Stimulated activated CD8-positive, alpha-beta memory T cell treated with anti-CD3 and anti-CD28 coated beads, Interleukin-12 subunit alpha, Interleukin-12 subunit beta, amount 100 ng/mL, for 1 hour (primary cell): ENCODE data around the gene AUP1.
"Not testable (repeated sequence)": the region's sequence is repeated elsewhere in the genome, so short reads cannot be mapped to it uniquely, and the experiment has no call there.

Source experiments
- DNase-seq: peaks from one replicate; pipeline ENCODE4 v3.0.0-alpha.2; 2020; ENCODE audit warnings: low read depth

The AUP1 gene, protein sequence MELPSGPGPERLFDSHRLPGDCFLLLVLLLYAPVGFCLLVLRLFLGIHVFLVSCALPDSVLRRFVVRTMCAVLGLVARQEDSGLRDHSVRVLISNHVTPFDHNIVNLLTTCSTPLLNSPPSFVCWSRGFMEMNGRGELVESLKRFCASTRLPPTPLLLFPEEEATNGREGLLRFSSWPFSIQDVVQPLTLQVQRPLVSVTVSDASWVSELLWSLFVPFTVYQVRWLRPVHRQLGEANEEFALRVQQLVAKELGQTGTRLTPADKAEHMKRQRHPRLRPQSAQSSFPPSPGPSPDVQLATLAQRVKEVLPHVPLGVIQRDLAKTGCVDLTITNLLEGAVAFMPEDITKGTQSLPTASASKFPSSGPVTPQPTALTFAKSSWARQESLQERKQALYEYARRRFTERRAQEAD

DNA sequence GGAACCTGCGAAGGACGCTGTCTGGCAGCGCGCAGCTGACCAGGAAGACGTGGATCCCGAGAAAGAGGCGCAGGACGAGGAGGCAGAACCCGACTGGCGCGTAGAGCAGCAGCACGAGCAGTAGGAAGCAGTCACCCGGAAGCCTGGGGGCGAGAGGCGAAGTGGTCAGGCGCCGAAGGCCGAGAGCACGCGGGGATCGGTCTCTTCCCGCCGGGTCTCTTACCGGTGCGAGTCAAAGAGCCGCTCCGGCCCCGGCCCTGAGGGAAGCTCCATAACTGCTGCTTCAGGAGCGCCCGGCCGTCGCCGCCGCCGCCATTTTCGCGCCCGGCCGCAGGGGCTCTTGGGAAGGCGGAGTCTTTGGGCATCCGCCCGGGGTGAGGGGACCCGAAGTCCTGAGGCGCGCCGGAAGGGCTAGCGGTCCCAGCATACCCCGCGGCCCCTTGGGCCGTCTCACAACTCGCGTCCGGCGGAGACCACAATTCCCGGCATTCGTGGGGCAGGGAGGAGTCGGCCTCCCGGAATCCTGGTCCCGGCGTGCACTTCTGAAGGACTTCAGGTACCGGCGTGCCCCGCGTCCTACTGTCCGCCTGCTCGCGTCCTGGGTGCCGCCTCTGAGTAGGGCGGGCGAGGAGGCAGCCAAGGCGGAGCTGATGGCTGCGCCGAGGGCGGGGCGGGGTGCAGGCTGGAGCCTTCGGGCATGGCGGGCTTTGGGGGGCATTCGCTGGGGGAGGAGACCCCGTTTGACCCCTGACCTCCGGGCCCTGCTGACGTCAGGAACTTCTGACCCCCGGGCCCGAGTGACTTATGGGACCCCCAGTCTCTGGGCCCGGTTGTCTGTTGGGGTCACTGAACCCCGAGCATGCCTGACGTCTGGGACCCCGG, at the start of gene AUP1, which contains the start of gene HTRA2:
AUP1 (minus strand) TSS at position 350 of the 882 bp plus-strand sequence; CDS start at position 273, 77 bp downstream.
HTRA2 (plus strand) TSS at position 577 of the 882 bp plus-strand sequence; CDS start at position 651, 74 bp downstream.
- peak; percentile 70 for DNase-seq

DNA sequence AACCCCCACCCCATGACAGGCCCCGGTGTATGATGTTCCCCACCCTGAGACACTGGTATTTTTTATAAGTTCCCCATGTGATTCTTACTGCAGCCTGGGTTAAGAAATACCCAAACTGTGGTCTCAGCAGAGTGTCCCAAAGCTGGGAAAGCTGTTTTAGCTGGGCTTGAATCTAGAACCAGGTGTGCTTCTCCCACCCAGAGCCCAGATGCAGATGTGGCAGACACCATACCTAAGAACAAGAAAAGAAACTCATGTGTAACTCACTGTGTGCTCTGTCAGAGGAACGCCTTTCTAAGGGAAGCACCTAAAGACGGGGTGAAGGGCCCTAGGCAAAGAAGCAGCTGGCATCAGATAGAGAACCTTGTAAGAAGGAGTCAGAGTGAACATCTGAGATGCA, 48.9 kb upstream of the AUP1 start:
- DNase-seq, result no peak

DNA sequence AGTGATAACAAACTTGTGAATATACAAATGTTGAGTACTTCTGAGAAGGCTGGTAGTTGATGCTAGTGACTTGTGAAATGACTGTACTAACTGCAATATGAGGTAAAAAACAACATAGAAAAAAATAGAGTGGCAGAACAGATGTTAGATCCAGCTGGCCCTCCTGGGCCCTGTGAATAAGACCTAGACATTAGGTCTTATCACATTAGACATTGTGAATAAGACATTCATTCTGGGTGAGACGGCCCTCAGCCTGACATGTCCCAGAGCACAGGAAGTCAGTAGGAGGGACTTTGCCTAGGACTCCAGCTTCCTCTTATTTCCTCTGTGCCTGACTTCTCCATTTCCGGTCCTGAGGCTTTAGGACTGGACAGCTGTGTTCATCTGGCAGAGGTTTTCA, 47.9 kb upstream of the AUP1 start:
- DNase-seq, result no peak

DNA sequence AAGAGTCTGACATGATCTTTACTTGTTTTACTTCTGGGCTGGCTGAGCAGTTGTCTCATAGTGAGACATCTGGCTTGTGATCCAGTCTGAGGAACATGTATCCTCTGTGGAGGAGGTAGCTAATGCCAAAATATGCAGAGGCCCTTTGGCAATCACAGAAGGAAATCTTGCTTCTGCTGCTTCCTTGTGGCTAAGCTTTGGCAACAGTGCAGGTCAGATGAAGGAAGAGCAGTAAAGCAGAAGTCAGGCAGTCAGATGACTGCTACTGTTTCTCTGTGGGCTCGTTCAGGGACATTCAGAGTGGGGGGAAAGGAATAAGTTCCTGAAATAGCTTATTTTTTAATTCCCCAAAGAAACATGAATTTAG, 47.3 kb upstream of the AUP1 start:
- no peak for DNase-seq

DNA sequence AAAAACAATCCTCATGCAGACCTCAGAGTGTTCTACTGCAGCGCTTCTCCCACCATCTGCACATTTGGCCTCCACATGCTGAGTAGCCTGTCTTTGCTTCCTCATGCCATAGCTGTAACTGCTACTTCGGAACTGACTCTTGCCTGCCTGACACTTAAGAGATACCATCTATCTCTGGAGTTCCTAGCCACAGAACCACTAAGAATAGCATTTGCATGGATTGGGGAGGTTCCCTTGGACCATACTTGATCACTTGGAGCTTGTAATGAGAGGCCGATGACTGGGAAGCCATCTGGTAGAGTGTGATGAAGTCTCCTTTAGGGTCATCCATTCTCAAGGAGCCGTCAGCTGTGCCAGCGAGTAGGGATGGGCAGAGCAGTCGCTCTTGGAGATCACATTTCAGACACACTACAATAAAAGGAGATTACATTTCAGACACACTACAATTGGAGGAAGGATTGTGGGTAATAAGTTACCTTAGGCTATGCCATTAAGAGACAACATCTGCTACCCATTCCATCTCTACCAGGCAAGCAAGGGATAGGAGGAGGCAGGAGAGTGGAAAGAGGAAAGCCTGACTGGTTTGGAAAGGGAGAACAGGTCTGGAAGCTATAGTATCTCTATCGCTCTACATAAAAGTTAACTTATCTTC, 46.8 kb upstream of the AUP1 start:
- no peak for DNase-seq

DNA sequence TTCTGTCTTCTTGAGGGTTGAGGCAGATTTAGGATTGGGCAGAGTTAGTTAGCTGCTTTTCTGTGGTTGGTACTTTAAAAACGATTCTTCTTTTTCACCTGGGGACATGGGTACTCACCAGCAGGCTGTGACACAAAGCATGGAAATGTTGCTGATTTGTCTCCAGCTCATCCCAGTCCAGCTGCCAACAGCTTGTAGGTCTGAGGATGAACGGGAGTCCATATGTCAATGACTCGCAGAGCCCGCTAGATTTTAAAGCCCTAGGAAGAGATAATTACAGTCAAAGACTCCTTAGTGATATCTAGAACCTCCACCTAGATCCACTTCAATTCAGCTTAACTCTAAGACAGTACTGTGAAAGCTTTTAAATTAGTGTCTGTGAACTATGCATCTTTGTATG, 45.8 kb upstream of the AUP1 start:
- DNase-seq, result no peak

DNA sequence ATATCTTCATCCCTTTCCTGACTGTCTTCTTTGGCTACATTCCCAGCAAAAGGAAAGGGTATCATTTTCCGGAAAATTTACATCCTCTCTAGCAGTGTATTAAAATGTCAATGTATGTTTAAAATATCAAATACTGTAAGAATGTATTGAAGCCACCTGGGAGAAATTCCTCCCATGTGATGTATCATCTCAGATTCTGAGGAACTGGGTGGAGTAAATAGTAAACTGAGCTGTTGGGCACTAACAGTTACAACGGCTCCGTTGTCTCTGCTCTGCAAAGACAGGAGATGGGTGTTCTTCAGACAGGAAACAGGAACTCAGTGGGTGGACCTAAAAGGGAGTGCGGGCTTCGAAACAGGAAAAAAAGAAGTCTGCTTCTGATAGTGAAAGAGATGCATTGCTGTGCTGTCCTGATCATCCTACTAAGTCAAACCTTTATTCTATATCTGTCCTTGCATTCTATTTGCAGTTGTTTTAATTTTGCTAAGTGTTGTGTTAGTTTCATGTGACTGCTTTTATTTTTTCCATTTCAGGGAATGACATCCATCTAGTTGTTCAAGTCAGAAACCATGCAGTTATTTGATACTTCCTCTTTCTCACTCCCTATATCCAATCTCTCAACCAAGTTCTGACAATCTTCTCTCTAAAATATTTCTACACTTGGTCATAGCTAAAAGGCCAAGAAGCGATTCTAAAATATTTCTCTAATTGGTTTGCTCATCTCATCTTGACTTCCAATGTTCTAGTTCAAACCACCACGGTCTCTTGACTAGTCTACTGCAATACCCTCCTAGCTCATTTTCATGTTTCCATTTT, 44.4 kb upstream of the AUP1 start:
- no peak for DNase-seq

DNA sequence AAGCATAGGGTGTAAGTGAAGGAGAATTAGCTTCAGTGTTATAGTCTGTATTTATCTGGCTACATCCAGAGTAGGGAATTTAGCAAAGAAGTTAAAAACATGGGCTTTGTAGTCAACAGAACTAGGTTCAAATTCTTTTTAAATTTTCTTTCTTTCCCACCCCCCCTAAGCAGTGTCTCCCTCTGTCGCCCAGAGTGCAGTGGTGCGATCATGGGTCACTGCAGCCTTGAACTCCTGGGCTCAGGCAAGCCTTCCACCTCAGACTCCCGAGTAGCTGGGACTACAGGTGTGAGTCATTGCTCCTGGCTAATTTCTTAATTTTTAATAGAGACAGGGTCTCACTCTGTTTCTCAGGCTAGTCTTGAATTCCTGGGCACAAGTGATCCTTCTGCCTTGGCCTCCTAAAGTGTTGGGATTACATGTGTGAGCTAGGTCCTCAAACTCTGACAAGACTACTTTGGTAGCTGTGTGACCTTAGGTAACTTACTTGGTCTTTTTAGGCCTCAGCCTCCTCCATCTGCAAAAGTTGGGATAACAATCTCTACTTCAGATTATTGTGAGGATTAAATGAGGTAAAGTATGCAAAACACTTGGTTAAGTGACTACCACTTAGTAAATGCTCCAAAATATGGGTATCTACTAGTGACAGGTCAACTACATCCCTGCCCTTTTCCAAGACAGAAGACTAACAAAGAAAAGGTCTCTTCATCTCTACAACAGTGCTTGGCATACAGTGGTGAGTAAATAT, 42.8 kb upstream of the AUP1 start:
- no peak for DNase-seq

DNA sequence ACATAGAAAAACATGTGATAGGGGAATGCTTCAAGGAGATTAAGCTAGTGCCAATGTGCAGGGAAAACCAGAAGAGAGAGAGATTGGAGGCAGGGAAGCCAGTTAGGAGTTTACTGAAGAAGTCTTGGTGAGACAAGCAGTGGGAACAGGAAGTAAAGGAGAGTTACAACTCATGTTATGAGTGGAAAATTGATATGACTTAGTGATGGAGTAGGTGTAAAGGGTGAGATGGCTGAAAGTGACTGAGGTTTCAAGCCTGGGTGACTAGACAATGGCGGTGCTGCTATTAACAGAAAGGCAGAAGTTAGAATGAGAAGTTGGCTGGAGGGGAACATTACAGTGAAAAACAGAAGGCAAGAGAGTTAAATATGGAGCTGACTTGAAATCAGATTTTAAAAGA, 41.6 kb upstream of the AUP1 start:
- DNase-seq, result no peak

DNA sequence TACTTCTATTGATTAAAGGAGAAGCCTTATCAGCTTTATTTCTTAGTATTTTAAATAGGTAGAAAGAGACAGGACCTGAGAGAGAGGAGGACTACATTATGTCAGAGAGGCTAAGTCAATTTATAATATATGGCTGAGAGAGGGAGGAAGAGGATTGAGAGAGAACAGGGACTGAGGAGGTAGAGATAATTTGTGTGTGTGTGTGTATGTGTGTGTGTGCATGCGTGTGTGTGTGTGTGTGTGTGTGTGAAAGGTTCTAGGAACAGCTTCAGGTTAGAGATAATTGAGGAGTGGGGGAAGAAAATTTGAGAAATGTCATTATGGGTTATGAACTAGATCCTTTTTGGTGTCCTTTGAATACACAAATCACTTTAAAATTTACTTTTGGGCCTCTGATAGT, 40.2 kb upstream of the AUP1 start:
- no peak for DNase-seq

DNA sequence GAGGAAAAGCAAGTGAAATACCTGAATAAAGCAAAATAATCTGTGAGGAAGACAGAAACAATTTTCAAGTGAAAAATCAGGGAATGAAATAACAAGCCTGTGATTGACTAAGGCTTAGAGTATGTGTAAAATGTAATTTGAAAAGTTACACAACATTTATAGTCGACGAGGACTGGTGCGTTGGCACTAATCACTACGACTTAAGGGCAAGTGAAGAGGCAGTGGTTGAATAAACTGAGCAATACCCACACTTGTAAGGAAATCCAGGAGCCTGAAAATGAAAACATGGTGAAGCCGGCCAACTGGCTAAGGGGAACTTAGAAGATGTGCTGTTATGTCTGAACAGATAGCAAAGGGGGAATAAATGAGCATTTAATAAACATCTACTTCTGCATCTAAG, 38.4 kb upstream of the AUP1 start:
- DNase-seq, result no peak

DNA sequence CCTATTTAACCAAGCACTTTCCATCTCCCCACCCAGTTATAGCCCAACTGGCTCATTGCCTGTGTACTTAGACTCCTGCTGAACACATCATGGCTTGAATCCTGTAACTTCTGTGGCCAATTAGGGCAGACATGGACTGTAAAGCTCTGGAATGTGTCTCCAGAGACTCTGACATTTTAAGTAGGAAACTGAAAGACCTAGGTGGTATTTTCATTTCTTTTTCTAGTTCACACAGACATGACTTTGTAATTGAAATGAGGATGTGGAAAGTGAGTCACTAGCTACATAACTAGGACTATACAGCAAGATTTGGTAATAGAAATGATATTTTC, 37.2 kb upstream of the AUP1 start:
- DNase-seq, result no peak

DNA sequence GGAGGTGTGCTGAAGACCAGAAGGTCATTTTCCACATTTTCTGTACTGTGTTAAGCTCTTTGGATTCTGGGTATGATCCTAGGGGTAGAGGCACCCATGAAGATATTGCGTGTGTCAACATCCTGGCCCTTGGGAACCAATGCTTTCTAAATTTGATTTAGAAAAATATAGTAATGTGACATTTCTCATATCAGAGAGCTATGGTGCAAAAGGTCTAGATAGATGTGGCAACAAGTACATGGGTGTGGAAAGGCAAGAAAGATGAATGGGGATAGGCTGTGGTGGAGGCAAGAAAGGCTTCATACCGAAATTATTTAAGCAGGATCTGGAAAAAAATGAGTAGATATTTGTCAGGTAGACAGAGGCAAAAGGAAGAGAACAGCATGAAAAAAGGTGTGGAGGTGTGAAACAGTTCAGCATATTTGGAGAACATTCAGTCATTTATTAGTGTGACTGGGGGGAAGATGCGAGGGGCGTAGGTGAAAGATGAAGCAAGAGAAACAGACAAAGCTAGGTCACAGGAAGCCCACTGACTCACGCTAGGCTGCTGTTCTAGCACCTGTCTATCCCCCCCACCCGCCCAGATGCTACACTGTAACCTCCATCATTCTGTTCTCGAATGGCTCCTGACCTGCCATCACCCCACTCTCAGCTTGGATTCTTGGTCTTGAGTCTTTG, 36.7 kb upstream of the AUP1 start:
- no peak for DNase-seq

DNA sequence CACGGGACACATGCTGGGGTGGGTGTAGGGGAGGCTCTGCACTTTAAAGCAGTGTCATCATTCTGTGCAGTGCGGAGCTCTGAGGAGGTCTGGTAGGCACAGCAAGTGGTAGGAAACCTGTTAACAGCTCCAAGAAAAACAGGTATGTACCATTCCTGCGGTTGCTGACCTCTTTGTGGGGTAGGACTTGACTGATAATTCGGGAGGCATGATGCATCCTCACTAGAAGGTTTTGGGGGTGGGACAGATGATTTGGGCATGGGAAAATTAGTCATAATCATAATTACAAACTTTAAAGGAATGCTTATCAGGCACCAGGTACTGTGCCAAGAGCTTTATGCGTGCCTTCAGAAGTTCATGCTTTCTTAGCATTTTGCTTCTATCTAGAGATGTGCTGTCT, 34.7 kb upstream of the AUP1 start:
- DNase-seq, result no peak

DNA sequence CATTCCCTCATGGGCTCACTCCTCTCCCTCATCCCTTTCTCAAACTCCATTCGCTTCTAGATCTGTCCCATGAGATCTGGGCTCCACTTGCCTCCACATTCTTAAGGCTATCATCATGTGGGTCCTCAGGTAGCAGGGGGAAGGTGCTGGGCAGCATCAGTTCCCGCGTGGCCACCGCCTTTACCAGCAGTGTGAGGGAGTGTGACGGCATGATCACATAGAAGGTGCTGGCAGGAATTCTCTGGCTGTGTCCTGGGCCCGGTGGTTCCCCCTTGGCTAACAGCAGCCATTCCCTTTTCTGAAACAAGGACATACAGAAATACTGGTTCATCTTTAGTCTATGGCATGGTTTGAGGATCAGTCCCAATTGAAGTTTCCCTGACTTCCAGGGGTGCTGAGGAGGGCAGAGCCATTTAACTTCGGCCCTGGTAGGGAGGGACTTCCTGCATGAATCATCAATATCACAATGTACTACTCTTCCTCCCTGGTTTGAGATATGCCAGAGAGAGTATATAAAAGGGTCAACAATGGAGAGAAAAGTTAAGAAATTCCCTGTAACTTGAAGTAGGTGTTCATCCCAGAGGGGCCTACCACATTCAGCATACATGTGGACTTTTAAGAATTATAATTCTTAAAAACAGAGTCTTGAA, 32.7 kb upstream of the AUP1 start:
- DNase-seq, result no peak

DNA sequence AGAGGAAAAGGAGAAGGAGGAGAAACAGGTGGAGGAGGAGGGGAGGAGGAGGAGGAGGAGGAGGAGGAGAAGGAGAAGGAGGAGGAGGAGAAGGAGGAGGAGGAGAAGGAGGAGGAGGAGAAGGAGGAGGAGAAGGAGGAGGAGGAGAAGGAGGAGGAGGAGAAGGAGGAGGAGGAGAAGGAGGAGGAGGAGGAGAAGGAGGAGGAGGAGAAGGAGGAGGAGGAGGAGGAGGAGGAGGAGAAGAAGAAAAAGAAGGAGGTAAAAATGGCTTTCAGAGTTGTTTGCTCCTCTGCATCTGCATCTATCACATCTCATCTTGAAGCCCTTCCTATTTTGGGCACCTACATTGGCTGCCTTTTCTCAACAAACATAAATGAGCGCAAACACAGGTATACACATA, 31.5 kb upstream of the AUP1 start:
- DNase-seq, result not testable (repeated sequence)

DNA sequence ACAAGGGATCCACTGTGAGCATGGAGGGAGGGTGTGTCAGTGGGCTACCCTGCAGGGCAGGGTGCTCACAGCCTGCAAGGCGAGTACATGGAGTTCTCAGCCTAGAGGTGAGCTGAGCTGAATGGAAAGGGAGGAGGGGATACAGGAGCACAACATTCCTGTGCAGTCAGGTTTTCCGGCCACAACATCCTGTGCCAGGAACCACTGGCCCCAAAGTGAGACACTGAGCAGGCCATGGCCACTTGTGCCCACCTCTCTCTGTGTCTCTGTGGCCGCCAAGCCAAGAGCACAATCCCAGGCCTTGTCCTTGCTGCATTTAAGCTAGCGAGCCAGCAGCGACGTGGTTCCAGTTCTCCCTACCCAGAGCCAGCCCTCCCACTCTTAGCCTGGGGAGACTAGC, 31.1 kb upstream of the AUP1 start:
- DNase-seq, result no peak

DNA sequence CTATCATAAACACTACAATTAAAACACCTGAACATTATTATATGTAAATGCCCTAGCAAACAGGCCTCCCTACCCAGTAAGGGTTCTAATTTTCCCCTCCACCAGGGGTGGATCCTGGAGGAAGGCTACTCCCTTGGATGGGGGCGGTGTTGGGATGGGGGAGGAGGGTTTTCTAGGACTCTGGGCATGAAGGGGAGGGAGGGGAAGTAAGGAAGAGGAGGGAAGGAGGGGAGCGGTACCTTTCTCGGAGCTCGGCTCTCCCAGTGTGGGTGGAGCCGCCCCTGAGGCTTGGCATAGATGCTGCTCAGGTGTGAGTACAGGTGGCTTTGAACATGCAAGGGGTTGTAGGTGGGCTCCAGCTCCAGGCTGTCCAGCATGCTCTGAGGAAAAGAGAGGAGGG, 30.4 kb upstream of the AUP1 start:
- no peak for DNase-seq

DNA sequence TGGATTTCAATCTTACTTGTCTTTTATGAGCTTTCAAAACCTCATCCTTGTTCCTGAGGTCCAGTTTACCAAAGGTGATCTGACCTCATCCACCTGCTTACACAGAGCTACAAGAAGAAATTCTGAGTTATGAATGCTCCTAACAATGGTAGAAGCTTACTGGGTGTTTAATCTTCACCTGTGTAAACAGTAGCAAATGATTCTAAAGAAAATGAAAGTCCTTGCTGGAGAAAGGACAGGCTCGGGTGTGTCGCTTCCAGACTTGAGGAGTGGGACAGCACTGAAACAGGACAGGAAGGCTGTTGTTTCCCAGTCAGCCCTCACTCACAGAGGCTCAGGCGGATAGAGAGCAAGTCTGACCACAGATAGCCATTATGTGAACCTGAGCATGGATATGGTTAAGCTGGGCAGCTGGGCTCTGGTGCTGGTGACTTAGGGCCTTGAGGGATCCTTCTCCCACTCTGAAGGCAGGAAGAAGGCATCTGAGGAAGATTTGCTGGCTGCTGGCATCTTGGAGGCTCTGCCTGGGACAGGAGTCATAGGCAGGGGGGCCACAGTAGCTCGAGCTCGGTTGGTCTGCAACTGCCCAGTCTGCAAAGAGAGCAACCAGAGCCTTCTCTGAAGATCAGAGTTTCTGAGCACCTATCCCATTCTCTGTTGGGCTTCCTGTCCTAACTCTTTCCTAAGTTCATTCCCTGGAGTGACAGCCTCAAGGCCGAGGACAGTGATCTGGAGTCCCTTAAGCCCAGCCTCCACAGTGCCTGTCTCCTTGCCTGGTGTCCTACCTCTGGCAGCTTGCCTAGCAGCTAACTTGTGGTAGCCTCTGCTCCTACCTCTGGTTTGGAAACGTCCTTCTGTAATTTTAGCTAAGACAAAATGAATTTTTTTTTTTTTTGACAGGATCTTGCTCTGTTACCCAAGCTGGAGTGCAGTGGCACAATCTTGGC, 29.1 kb upstream of the AUP1 start:
- no peak for DNase-seq
